NCI-H510A (cell line): Measurements from ENCODE around the gene TDRD7.

Source experiments
- DNase-seq: peaks from one replicate; lab custom pipeline; 2025; lab: John Stamatoyannopoulos, UW

Gene TDRD7

GRCh38 chr9:97411789-97412625 lies at the start of gene TDRD7:
TDRD7 (plus strand) TSS chr9:97412096; CDS start chr9:97428466, 16,370 bp downstream.
- peak; percentile 54 for DNase-seq

DNA sequence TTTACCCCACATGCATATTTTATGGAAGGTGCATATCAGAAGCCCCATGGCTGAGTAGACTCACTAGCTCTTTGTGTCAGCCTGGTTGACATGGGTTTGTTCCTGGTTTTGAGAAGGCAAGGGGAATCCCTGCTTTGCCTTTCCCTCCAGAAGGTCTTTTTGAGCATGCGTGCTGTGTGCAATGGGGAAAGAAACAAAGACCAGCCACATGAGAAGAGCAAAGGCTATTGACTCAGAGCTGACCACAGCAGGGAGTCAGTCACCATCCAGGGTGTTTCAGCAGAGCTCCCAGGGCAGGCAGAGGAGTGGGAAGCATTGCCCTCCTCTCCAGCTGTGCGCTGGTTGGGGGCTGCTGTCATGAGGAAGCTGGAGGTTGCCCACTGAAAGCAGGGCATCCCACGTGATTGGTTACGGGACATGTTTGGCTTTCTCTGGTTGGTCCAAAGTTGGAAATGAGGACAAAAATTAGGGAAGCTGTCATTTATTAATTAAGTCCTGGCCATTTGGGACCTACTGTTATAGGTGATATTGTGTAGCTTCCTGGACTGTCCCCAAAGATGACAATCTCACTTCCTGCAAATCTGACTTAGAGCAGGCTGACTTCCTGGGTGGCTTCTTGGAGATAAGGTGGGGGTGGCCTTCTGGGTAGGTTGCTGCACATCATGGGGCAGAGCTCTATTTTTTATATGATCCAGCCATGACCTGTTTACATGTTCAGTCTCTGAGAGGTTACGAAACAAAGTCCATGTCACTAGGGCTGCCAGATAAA lies 48.9 kb upstream of the TDRD7 start:
- no peak for DNase-seq

GRCh38 chr9:97363661-97364299 lies 48.1 kb upstream of the TDRD7 start:
- no peak for DNase-seq

GRCh38 chr9:97364769-97365490 lies 47.0 kb upstream of the TDRD7 start:
- no peak for DNase-seq

DNA sequence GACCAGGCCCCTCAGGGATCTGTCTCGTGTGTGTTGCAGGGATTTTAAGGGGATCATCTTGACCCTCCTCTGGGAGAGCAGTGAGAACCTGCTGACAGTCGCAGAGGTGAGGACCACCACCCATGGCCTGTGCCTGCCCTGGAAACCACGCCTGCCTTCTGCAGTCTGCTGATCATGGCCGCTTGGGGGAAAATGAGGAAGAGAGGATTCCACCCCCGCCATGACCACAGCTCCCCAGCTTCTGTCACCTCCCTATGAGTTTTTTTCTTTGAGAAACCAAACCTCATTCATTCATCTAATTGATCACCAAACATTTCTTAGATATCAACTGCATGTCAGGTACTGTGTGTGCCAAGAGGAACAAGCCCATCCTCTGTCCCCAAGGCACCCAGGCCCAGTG lies 46.3 kb upstream of the TDRD7 start:
- no peak for DNase-seq

- no peak for DNase-seq
Observed at GRCh38 chr9:97366476-97366875, 45.4 kb upstream of the TDRD7 start.

DNA sequence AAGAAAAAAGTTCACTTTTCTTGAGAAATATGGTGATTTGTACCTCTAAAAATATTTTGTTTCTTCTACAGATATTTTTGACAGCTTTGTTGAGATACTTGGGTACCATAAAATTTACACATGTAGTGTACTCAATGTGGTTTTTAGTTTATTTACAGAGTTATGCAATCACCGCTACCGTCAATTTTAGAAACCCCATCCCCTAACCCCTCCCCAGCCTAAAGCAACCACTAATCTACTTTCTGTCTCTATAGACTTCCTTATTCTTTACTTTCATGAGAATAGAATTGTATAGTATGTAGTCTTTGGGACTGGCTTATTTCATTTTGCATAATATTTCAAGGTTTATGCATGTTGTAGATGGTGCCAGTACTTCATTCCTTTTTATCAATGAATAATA lies 45.0 kb upstream of the TDRD7 start:
- no peak for DNase-seq

DNA sequence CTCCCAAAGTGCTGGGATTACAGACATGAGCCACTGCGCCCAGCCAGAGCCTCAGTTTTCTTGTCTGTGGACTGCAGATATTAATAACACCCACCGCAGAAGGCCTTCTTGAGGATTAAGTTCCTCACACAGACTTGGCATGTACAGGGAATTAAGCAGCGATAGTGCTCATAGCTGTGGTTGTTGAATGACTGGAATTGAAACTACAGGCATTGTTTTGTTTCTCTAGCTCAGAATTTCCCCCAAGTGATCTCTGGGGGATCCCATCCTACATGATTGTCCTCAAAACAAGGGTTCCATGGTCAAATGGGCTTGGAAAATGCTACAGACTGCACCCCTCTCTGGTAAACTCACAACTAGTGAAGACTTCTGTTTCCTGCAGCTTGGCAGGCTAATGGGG lies 44.2 kb upstream of the TDRD7 start:
- DNase-seq, result no peak

- DNase-seq, result no peak
Observed at GRCh38 chr9:97368964-97369363, 42.9 kb upstream of the TDRD7 start.

- no peak for DNase-seq
Observed at GRCh38 chr9:97372580-97372979, 39.3 kb upstream of the TDRD7 start.

DNA sequence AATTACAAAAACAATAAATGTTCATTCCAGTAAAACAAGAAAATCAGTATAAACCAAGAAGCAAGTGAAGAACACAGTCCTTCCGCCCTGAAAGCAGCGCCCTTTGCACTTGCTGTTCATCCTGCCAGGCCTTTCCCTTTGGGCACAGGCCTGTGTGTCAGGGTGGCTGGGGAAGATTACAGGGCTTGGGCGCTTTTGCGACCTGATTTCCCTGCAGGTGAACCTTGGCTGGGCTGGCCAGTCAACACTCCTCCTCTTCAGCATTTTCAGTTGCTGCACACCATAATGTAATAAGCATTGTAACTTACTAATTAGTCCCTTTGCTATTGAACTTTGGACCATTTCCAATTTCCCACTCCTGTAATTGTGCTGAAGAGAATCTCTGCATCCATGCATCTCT lies 38.6 kb upstream of the TDRD7 start:
- no peak for DNase-seq

DNA sequence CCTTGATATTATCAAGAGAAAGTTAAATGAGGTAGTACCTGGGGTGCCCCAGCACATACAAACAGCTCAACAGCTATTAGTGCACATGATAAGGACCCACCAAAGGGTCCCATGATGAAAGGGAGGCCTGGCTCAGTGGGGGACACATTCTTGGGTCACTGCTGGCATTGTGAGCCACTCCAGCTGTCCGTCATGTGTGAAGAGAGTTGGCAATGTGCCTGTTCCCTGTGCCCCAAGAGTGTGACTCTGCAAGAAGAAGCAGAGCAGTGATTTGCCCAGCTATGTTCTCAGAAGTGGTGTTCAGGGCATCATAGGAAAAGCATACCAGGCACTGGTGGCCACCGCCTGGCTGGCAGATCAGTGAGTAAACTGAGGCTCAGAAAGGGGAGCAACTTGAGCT lies 37.1 kb upstream of the TDRD7 start:
- no peak for DNase-seq

- DNase-seq, result no peak
Observed at GRCh38 chr9:97376902-97377301, 35.0 kb upstream of the TDRD7 start.

DNA sequence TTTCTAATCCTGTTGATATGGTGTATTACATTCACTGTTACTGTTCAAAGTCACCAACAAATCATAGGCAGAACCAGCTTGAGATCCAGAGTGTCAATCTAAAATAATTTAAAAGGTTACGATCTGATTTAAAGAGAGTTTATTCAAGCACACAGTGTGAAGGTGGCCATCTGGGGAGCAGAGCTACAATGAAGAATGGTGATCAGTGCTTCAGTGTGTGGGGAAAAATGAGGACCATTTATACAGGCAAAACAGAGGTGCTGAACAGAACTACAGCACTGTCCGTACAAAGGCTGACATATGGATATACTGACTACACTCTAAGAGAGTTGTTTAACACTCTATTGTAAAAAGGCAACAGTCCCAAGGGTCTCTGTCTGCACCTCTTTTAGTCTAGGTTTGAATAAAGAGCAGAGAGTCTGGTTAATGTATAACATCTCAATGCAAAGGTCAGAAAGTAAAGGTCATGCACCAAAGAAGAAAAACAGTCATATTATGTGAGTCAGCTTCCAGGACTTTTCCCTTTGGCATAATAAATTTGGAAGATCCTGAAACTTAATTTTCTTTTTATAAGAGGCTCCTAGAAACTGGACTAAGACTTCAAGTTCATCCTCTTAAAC lies 29.7 kb upstream of the TDRD7 start:
- no peak for DNase-seq

DNA sequence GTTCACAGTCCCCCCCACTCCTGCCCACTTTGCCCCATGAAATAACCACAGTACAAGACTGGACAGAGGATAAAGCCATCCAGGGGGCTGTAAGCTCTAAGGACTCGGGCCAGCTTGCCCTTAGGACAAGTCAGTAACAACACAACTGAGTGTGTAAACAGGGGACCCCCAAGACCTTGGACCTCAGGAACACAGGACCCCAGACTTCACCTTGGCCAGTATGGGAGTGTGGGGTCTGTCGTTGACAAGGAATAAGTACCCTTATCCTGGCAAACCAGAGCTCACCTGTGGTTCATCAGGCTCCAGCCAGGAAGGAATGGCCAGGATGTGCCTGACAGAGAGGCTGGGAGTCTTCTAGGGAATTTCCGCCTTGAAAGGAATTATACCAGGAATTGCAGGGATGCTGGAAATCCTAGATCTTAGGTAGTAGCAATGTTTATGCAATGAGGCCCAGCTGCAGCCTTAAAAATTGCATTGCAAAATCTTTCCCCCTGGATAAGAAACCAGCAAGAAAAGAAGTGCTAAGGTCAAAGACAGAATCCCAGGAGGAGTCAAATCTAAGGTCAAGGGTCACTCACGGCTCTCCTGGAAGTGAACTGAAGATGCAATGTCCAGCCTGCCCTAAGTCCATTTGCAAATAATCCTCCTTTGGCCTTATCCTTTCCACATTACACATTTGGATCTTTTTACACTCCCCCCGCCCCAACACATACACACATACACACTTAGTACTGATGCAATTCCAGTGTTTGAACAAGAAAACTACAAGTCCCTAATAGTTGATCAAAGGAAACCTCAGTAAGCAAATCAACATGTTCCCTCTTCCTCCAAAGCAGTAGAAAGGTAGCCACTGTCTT lies 27.3 kb upstream of the TDRD7 start:
- no peak for DNase-seq

DNA sequence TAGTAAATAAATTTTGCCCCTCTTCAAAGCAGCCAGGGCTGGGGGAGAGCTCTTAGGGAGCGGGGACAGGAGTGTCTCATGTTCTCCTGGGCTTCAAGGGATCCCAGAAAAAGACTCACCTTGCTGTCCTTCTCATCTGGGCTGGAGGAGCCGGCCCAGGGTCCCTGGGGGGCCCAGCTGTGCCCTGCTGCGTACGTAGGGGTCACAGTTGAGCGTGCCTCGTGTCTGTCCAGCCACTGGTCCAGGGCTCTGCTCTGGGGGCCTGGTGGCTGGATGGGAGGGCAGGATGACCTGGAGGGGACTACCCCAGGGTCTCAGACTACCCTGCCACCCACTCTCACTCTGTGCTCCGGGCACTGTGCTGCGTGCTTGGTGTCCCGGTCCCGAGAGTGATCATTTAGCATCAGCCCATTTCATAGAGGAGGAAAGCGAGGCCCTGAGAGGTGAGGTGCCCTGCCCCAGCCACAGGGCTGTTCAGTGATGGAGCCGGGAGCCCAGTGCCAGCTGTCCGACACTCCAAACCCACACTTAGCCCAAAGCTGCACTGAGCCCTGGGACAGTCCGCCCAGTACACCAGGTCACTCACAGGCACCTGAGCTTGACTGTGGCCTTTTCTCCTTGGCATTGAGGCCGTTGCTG lies 26.2 kb upstream of the TDRD7 start:
- no peak for DNase-seq

GRCh38 chr9:97386265-97386633 lies 25.6 kb upstream of the TDRD7 start:
- no peak for DNase-seq

DNA sequence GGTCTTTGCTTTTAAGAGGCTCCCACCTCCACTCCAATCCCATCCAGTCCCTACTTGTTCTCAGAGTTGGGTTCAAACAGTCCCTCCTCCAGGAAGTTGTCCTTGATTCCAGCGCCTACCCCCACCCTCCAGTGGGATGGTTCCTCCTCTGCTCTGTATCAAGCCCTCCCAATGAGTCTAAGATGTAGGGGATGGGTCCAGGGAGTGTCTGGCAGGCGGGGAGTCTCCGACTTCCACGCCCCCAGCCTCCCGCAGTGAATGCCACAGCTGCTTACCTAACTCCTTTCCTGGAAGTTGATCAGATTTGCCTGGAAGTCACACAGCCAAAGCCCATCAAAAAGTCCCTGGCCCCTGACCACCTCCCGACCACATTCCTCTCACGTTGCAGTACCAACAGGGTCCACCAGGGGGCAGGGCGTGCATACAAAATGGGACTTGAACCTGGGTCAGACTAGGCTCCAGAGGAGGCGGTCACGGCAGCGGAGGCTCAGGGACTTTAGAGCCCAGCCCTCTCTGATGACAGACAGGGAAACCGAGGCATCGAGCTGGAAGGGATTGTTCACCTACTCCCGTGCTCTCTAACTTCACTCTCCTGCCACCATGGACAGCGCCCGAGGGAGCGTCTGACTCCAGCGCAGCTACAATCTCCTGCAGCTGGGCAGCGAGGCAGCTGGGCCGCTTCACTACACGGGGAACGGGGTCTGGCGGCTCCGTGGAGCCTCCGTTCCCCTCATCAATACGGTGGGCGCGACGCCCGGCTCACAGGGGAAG lies 25.0 kb upstream of the TDRD7 start:
- no peak for DNase-seq

- no peak for DNase-seq
Observed at GRCh38 chr9:97387504-97387886, 24.4 kb upstream of the TDRD7 start.
